ENCODE measurements around the gene TOMM7. TPM values are rescaled to one million over a fixed set of nuclear protein-coding genes. Genes with fewer than 3 reads are reported as not detected.

The TOMM7 gene
- total and polyA plus RNA-seq, 8 donors = 29.8 to 539 (median 221) TPM

GRCh38 chr7:22811746-22812280, 10.8 kb downstream of the TOMM7 start:
- peaks cover 0 to 11% (median 4%) of the 10 kb centered on the region in 4 donors for H3K4me1 ChIP-seq
- no peaks in the 10 kb centered on the region for H3K27me3 ChIP-seq
- peaks cover 9 to 60% (median 53%) of the 10 kb centered on the region in 4 donors for H3K36me3 ChIP-seq
- H3K9me3 ChIP-seq = no peaks in the 10 kb centered on the region
- TF ChIP-seq POLR2A (IDR thresholded peaks at IDR 0.05) = no peak
- TF ChIP-seq CTCF (IDR thresholded peaks at IDR 0.05) = no peak
- no peak for TF ChIP-seq EP300 (IDR thresholded peaks at IDR 0.05)
- TF ChIP-seq POLR2AphosphoS5 (IDR thresholded peaks at IDR 0.05) = no peak
- intact Hi-C loops (cut with DNase I; ENCODE audit: low total_unique reads) = no loop called here
- no peak for DNase-seq
- H3K27ac ChIP-seq = no peak overlapping the region
- no peak overlapping the region for H3K4me3 ChIP-seq
- 77 to 88% (median 86%) methylated on average over 4 of the region's 4 CpGs for WGBS, 5 donors

- no peak overlapping the region for H3K4me3 ChIP-seq
- intact Hi-C loops (cut with DNase I; ENCODE audit: low total_unique reads) = no loop called here
- peaks cover 9 to 50% (median 43%) of the 10 kb centered on the region in 4 donors for H3K36me3 ChIP-seq
- no peaks in the 10 kb centered on the region for H3K27me3 ChIP-seq
- no peak for DNase-seq
- H3K27ac ChIP-seq = peak overlapping the region in 1 of 5 donors; percentile 2
- 94 to 100% (median 98%) methylated on average over 1 of the region's 1 CpG for WGBS, 5 donors
- no peak for TF ChIP-seq EP300 (IDR thresholded peaks at IDR 0.05)
- H3K4me1 ChIP-seq = peaks cover 0 to 11% (median 4%) of the 10 kb centered on the region in 4 donors
- no peaks in the 10 kb centered on the region for H3K9me3 ChIP-seq
These were observed 11.8 kb downstream of the TOMM7 start for GRCh38 chr7:22810843-22811242.

GRCh38 chr7:22809902-22810642, 12.6 kb downstream of the TOMM7 start:
- H3K4me3 ChIP-seq = no peak overlapping the region
- TF ChIP-seq POLR2A (IDR thresholded peaks at IDR 0.05) (no peak), EP300 (IDR thresholded peaks at IDR 0.05) (no peak), POLR2AphosphoS5 (IDR thresholded peaks at IDR 0.05) (no peak), CTCF (IDR thresholded peaks at IDR 0.05) (no peak)
- peaks cover 0 to 9% (median 3%) of the 10 kb centered on the region in 4 donors for H3K4me1 ChIP-seq
- 88 to 93% (median 91%) methylated on average over 4 of the region's 4 CpGs for WGBS, 5 donors
- H3K27ac ChIP-seq = peak overlapping the region in 1 of 5 donors; percentile 2
- intact Hi-C loops (cut with DNase I; ENCODE audit: low total_unique reads) = no loop called here
- no peak for DNase-seq
- H3K9me3 ChIP-seq = no peaks in the 10 kb centered on the region
- H3K27me3 ChIP-seq = no peaks in the 10 kb centered on the region
- peaks cover 6 to 42% (median 35%) of the 10 kb centered on the region in 4 donors for H3K36me3 ChIP-seq

GRCh38 chr7:22808140-22808539, 14.5 kb downstream of the TOMM7 start:
- Histone ChIP-seq H3K36me3 (peaks cover 6 to 25% (median 22%) of the 10 kb centered on the region in 4 donors), H3K9me3 (no peaks in the 10 kb centered on the region), H3K27ac (no peak overlapping the region), H3K4me3 (no peak overlapping the region), H3K4me1 (no peaks in the 10 kb centered on the region), H3K27me3 (no peaks in the 10 kb centered on the region)
- WGBS, 5 donors = 78 to 89% (median 82%) methylated on average over 6 of the region's 6 CpGs
- DNase-seq = no peak
- TF ChIP-seq EP300 (IDR thresholded peaks at IDR 0.05) (no peak), POLR2A (IDR thresholded peaks at IDR 0.05) (no peak), CTCF (IDR thresholded peaks at IDR 0.05) (no peak), POLR2AphosphoS5 (IDR thresholded peaks at IDR 0.05) (no peak)
- intact Hi-C loops (cut with DNase I; ENCODE audit: low total_unique reads) = no loop called here

GRCh38 chr7:22806752-22807151, 15.9 kb downstream of the TOMM7 start:
- DNase-seq = no peak
- 85 to 91% (median 86%) methylated on average over 4 of the region's 4 CpGs for WGBS, 5 donors
- Histone ChIP-seq H3K27me3 (no peaks in the 10 kb centered on the region), H3K9me3 (no peaks in the 10 kb centered on the region), H3K36me3 (peaks cover 0 to 11% (median 8%) of the 10 kb centered on the region in 4 donors), H3K27ac (no peak overlapping the region), H3K4me3 (no peak overlapping the region), H3K4me1 (no peaks in the 10 kb centered on the region)
- intact Hi-C loops (cut with DNase I; ENCODE audit: low total_unique reads) = no loop called here
- TF ChIP-seq CTCF (IDR thresholded peaks at IDR 0.05) = no peak
- TF ChIP-seq POLR2AphosphoS5 (IDR thresholded peaks at IDR 0.05) = no peak
- TF ChIP-seq EP300 (IDR thresholded peaks at IDR 0.05) = no peak
- no peak for TF ChIP-seq POLR2A (IDR thresholded peaks at IDR 0.05)

All from stomach (tissue), 9 donors.